Type B pancreatic cell (in vitro differentiated cells): ENCODE results near the gene MYBPC1. TPM values are rescaled to one million over a fixed set of nuclear protein-coding genes. Genes with fewer than 3 reads are reported as not detected.

ENCODE experiments used
- DNase-seq: peaks from one replicate; pipeline ENCODE4 v3.0.0; 2021; ENCODE audit warnings: mixed read lengths; ENCODE audit not compliant: unreplicated experiment; ENCODE audit errors: extremely low spot score
- H3K27ac Mint-ChIP-seq: 2 replicates; pipeline ENCODE4 v1.8.0; 2021; ENCODE audit warnings: mild to moderate bottlenecking, mixed read lengths
- H3K27me3 Mint-ChIP-seq: 2 replicates; pipeline ENCODE4 v1.8.0; 2021; ENCODE audit warnings: mixed read lengths
- H3K36me3 Mint-ChIP-seq: 2 replicates; pipeline ENCODE4 v1.8.0; 2021; ENCODE audit warnings: mixed read lengths
- H3K4me1 Mint-ChIP-seq: one replicate; pipeline ENCODE4 v1.8.0; 2021; ENCODE audit warnings: mixed read lengths; ENCODE audit not compliant: unreplicated experiment
- H3K4me3 Mint-ChIP-seq: 2 replicates; pipeline ENCODE4 v1.8.0; 2021; ENCODE audit warnings: mild to moderate bottlenecking, mixed read lengths
- H3K9me3 Mint-ChIP-seq: 2 replicates; pipeline ENCODE4 v1.8.0; 2021; ENCODE audit warnings: mixed read lengths
- total RNA-seq: library from RNA; stranded (reverse); gene quantifications from 2 replicates; pipeline ENCODE4 v1.2.1, GENCODE V29; 2021; ENCODE audit warnings: low replicate concordance
- TF ChIP-seq, protein P1 (sequence below): fragments of 200-600 bp; sonication (generic); conservative IDR thresholded peaks from 2 replicates; pipeline ENCODE4 v1.5.0; 2021; ENCODE audit warnings: antibody characterized with exemption, mild to moderate bottlenecking

Gene MYBPC1
- total RNA-seq, 1 donor from 2014 or later: 18.0 TPM

DNA sequence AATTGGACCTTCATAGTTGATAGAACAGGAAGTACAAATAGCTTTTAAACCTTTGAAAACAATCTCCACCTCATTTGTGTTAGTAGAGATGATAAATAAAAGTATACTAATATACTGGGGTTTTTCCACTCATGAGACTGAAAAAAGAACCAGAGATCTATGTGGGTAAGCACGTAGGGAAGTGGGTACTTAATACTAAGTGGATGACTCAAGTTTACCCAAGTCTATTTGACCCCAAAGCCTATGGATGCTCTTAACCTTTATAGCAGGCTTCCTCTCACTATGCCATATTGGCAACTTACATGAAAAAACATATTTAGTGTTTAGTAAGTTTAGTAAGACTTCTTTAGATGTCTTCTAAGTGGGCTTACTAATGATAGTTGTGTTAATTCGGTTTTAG, 53.4 kb downstream of the MYBPC1 start:
- no peak overlapping the region for H3K27ac Mint-ChIP-seq
- H3K27me3 Mint-ChIP-seq: peaks cover 12% of the 10 kb centered on the region
- no peaks in the 10 kb centered on the region for H3K9me3 Mint-ChIP-seq
- TF ChIP-seq, protein P1, sequence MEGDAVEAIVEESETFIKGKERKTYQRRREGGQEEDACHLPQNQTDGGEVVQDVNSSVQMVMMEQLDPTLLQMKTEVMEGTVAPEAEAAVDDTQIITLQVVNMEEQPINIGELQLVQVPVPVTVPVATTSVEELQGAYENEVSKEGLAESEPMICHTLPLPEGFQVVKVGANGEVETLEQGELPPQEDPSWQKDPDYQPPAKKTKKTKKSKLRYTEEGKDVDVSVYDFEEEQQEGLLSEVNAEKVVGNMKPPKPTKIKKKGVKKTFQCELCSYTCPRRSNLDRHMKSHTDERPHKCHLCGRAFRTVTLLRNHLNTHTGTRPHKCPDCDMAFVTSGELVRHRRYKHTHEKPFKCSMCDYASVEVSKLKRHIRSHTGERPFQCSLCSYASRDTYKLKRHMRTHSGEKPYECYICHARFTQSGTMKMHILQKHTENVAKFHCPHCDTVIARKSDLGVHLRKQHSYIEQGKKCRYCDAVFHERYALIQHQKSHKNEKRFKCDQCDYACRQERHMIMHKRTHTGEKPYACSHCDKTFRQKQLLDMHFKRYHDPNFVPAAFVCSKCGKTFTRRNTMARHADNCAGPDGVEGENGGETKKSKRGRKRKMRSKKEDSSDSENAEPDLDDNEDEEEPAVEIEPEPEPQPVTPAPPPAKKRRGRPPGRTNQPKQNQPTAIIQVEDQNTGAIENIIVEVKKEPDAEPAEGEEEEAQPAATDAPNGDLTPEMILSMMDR: no peak
- H3K4me1 Mint-ChIP-seq: peaks cover 4% of the 10 kb centered on the region
- no peak for DNase-seq
- no peaks in the 10 kb centered on the region for H3K36me3 Mint-ChIP-seq
- H3K4me3 Mint-ChIP-seq: no peak overlapping the region

DNA sequence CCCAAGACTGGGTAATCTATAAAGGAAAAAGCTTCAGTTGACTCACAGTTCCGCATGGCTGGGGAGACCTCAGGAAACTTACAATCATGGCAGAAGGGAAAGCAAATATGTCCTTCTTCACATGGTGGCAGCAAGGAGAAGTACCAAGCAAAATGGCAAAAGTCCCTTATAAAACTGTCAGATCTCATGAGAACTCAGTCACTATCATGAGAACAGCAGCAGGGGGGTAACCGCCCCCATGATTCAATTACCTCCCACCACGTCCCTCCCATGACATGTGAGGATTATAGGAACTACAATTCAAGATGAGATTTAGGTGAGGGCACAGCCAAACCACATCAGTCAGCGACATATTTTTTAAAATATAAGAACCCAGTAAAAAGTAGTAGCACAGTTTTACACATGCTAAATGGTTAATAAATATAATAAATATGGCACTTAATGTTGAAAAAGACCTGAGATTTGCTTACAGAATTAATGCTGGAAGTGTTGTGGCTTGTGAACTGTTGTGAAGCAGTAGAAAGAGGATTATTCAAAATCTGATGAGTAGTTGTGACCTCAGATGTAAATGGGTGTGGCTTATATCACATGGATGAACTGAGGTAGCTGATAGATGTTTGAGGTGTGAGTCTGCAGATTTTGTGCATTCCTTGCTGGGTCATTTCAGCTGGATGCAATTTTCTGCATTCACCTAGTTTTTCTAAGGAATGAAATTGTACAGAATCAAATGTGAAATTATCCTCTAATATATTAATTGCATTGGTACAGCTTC, 55.8 kb downstream of the MYBPC1 start:
- TF ChIP-seq, protein P1: no peak
- Mint-ChIP-seq H3K4me1 (peaks cover 4% of the 10 kb centered on the region), H3K36me3 (no peaks in the 10 kb centered on the region), H3K27ac (no peak overlapping the region), H3K9me3 (no peaks in the 10 kb centered on the region), H3K4me3 (no peak overlapping the region), H3K27me3 (peaks cover 4% of the 10 kb centered on the region)
- no peak for DNase-seq

DNA sequence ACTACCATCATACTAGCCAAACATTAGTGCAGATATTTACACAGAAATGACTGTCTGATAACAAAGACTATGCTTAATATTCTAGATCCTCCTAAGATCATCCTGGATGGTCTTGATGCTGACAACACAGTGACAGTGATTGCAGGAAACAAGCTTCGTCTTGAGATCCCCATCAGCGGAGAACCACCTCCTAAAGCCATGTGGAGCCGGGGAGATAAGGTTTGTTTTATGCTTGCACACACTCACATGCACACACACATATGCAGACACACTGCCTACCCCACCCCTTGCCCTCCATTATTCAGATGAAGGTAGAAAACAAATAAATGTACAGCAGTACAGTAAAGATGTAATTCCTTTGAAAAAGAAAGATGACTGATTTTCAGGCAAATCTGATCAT, 58.3 kb downstream of the MYBPC1 start:
- Mint-ChIP-seq H3K4me1 (no peaks in the 10 kb centered on the region), H3K9me3 (no peaks in the 10 kb centered on the region), H3K4me3 (no peak overlapping the region), H3K27ac (no peak overlapping the region), H3K36me3 (no peaks in the 10 kb centered on the region), H3K27me3 (no peaks in the 10 kb centered on the region)
- DNase-seq: no peak
- TF ChIP-seq, protein P1: no peak

DNA sequence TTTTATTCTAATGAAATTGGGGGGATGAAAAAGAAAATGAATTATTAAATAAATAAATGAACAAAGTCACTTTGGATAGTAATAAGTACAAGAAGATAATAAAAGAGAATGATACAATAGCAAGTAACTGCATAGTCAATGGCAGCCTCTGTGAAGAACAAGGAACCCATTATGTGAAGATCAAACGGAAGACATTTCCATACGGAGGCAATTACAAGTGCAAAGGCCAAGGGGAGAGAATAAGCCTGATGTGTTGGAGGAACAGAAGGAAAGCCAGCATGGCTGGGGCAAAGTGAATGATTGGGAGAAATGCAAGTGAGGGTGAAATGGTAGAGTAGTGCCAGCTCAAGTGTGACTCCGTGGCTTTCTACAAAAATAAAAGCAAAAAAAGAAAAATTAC, 58.7 kb downstream of the MYBPC1 start:
- Mint-ChIP-seq H3K4me1 (no peaks in the 10 kb centered on the region), H3K27me3 (no peaks in the 10 kb centered on the region), H3K27ac (no peak overlapping the region), H3K36me3 (no peaks in the 10 kb centered on the region), H3K4me3 (no peak overlapping the region), H3K9me3 (no peaks in the 10 kb centered on the region)
- TF ChIP-seq, protein P1: no peak
- DNase-seq: no peak

DNA sequence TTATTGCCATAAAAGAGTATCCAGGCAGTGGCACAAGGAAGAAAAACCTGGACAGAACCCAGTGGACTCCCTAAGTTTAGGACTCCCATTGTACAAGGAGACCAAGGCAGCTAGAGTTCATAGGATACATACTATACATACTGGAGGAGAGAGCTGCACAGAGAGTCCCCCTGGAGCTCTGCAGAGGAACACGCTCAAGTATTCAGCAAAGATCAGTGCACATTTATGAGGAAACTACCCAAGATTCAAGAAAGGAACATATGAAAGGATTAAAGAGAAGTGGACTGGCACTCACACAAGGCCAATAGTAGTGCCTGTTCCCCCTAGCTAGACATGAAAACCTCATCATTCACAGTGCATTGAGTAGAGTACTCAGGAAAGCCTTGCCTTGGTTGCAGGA, 59.7 kb downstream of the MYBPC1 start:
- no peak for DNase-seq
- H3K9me3 Mint-ChIP-seq: no peaks in the 10 kb centered on the region
- H3K27me3 Mint-ChIP-seq: no peaks in the 10 kb centered on the region
- no peak overlapping the region for H3K4me3 Mint-ChIP-seq
- TF ChIP-seq, protein P1: no peak
- no peaks in the 10 kb centered on the region for H3K36me3 Mint-ChIP-seq
- no peak overlapping the region for H3K27ac Mint-ChIP-seq
- no peaks in the 10 kb centered on the region for H3K4me1 Mint-ChIP-seq
